NK-92 (cell line): ENCODE data around the gene PITPNB.

Experiments
- DNase-seq: peaks from one replicate; lab custom pipeline; 2025; ENCODE audit not compliant: unreplicated experiment; lab: John Stamatoyannopoulos, UW

PITPNB gene

DNA sequence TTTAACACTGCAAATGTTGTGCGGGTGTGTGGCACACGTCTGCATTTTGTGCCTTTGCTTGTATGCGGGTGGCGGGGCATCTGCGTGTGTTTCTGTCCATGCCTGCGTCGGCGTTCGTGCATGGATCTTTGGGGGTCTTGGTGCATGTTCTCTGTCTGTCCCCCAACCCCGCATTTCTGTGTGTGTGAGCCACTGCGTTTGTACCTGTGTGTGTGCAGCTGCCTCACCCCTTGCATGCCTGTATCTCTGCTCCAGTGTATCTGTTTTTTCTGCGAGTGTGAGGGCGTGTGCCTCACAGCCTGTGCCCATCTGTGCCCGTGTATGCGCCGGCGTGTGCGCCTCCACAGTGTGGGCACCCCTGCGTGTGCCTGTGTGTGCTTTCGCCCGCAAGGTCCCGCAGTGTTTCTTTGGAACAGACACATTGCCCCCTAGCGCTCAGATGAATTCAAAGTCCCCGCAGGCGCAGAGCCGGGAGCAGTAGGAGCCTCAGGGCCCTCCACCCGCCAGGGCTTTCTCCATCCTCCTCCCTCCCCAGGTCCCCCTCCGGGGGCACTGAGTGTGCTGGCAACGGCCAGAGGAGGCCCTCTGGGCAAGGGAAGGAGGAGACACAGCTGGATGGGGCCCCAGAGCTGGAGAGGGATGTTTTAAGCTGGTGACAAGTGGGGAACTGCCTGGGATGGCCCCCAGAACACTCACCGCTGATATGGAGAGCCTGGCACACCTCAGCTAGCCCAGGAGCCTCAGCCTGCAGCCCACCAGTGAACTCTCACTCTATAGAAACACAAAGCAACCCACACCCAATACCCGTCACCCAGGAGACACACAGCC, 114.4 kb downstream of the PITPNB start:
- no peak for DNase-seq

DNA sequence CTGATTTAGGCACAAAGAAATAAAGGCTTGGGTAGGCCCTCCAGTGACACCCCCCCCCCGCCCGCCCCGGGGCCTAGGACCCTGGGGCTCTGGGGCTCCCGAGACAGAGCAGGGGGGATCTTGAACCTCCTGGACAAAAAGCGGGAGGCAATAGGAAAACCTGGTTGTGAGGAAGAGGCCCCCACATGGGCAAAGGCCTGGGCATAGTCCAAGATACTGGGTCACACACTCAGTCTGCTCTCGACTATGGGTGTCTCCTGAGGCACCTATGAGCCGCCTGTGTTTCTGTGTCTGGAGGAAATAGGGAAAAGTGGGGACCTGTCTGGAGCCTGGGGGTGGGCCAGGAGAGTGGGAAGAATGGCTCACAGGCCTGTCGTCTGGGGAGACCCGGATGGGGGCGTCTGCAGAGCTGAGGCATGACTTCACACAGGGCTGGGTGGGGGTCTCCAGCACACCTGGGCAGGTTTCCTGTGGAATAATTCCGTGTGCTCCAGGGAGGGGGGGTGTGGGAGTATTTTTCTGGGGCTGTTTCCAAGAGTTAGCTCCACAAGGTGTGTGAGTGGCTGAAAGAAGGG, 115.1 kb downstream of the PITPNB start:
- no peak for DNase-seq

DNA sequence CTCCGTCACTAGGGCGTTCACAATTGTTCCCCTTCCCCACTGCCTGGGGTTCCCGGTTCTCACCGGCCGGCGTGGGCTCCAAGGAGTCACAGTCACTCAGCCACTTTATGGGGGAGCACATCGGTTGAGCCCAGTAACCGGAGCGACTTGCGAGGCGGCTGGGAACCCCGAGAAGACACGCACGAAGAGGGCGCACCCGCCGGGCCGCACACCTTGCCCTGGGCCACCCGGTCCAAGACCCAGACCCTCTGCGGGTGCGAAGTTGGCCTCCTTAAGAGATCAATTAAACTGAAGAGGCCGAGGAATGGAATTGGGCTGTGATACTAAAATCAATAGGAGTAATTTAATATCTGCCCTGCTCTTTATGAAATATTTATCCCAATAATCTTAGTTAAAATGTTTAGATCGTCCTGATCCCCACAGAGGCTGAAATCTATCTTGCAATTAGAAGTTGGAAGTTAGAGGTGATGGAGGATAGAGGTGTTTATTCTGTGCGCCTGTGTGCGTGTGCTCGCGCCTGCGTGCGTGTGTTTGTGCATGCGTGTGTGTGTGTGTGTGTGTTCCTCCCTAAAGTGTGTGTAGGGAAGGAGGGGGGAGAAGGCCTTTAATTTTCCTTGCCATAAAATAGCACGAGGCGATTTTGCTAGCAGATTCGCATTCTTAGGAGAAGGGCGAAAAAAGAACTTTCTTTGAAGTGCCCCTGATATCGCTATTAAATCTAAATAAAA, 116.5 kb downstream of the PITPNB start:
- no peak for DNase-seq
